Nephron progenitor cell (in vitro differentiated cells): ENCODE results near the gene CLASP1.

Source experiments
- DNase-seq: peaks from one replicate; pipeline ENCODE4 v3.0.0; 2021
- H3K27ac Mint-ChIP-seq: 2 replicates; pipeline ENCODE4 v1.8.0; 2021; ENCODE audit warnings: mild to moderate bottlenecking, moderate library complexity, mixed read lengths
- H3K27me3 Mint-ChIP-seq: 2 replicates; pipeline ENCODE4 v1.8.0; 2021; ENCODE audit warnings: mild to moderate bottlenecking, low read depth, mixed read lengths; ENCODE audit not compliant: poor library complexity
- H3K36me3 Mint-ChIP-seq: 2 replicates; pipeline ENCODE4 v1.8.0; 2021; ENCODE audit warnings: low read depth, mixed read lengths
- H3K4me1 Mint-ChIP-seq: 2 replicates; pipeline ENCODE4 v1.8.0; 2021; ENCODE audit warnings: mixed read lengths
- H3K4me3 Mint-ChIP-seq: 2 replicates; pipeline ENCODE4 v1.8.0; 2021; ENCODE audit warnings: mild to moderate bottlenecking, moderate library complexity, mixed read lengths
- H3K9me3 Mint-ChIP-seq: 2 replicates; pipeline ENCODE4 v1.8.0; 2021; ENCODE audit warnings: mild to moderate bottlenecking, moderate library complexity, mixed read lengths
- TF ChIP-seq, protein P1 (sequence below): fragments of 200-600 bp; sonication (generic); IDR thresholded peaks from 2 replicates; pipeline ENCODE4 v1.5.0; 2021; ENCODE audit warnings: antibody characterized with exemption

CLASP1 gene

DNA sequence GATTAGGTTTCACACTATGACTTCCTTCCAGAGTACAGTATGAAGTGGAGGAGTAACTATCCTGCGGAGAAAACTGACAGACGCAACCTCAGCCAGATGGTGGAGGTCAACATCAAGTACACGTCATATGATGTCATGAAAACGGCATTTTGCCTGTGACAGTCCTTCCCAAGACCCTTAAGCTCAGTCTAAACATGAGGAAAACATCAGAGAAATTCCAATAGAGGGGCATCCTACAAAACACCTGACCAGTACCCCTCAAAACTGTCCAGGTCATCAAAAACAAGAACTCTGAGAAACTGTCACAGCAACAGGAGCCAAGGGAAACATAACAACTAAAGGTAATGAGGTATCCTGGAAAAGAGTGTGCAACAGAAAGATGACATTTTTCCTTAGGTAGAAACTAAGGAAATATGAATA is 116.9 kb downstream of the CLASP1 start:
- no peaks in the 10 kb centered on the region for H3K9me3 Mint-ChIP-seq
- TF ChIP-seq, protein P1, sequence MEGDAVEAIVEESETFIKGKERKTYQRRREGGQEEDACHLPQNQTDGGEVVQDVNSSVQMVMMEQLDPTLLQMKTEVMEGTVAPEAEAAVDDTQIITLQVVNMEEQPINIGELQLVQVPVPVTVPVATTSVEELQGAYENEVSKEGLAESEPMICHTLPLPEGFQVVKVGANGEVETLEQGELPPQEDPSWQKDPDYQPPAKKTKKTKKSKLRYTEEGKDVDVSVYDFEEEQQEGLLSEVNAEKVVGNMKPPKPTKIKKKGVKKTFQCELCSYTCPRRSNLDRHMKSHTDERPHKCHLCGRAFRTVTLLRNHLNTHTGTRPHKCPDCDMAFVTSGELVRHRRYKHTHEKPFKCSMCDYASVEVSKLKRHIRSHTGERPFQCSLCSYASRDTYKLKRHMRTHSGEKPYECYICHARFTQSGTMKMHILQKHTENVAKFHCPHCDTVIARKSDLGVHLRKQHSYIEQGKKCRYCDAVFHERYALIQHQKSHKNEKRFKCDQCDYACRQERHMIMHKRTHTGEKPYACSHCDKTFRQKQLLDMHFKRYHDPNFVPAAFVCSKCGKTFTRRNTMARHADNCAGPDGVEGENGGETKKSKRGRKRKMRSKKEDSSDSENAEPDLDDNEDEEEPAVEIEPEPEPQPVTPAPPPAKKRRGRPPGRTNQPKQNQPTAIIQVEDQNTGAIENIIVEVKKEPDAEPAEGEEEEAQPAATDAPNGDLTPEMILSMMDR: no peak
- H3K27me3 Mint-ChIP-seq: peaks cover 3% of the 10 kb centered on the region
- peaks cover 5% of the 10 kb centered on the region for H3K36me3 Mint-ChIP-seq
- no peak for DNase-seq
- peak overlapping the region; percentile 60 for H3K4me3 Mint-ChIP-seq
- peak overlapping the region; percentile 86 for H3K27ac Mint-ChIP-seq
- peaks cover 71% of the 10 kb centered on the region for H3K4me1 Mint-ChIP-seq

- peaks cover under 1% of the 10 kb centered on the region for H3K27me3 Mint-ChIP-seq
- DNase-seq: peak; percentile 83
- H3K4me3 Mint-ChIP-seq: peak overlapping the region; percentile 91
- TF ChIP-seq, protein P1: no peak
- H3K27ac Mint-ChIP-seq: peak overlapping the region; percentile 100
- H3K9me3 Mint-ChIP-seq: no peaks in the 10 kb centered on the region
- H3K4me1 Mint-ChIP-seq: peaks cover 58% of the 10 kb centered on the region
- H3K36me3 Mint-ChIP-seq: peaks cover 9% of the 10 kb centered on the region
Observed at GRCh38 chr2:121530212-121530705, 119.0 kb downstream of the CLASP1 start.

GRCh38 chr2:121529439-121530211 is 119.6 kb downstream of the CLASP1 start:
- H3K27ac Mint-ChIP-seq: peak overlapping the region; percentile 100
- H3K4me3 Mint-ChIP-seq: peak overlapping the region; percentile 91
- TF ChIP-seq, protein P1: no peak
- DNase-seq: peak; percentile 81
- H3K27me3 Mint-ChIP-seq: no peaks in the 10 kb centered on the region
- peaks cover 7% of the 10 kb centered on the region for H3K36me3 Mint-ChIP-seq
- no peaks in the 10 kb centered on the region for H3K9me3 Mint-ChIP-seq
- peaks cover 54% of the 10 kb centered on the region for H3K4me1 Mint-ChIP-seq

GRCh38 chr2:121527009-121527682 is 122.1 kb downstream of the CLASP1 start:
- Mint-ChIP-seq H3K36me3 (peaks cover 11% of the 10 kb centered on the region), H3K27ac (no peak overlapping the region), H3K4me3 (no peak overlapping the region), H3K4me1 (peaks cover 29% of the 10 kb centered on the region), H3K9me3 (no peaks in the 10 kb centered on the region), H3K27me3 (no peaks in the 10 kb centered on the region)
- no peak for DNase-seq
- TF ChIP-seq, protein P1: no peak

DNA sequence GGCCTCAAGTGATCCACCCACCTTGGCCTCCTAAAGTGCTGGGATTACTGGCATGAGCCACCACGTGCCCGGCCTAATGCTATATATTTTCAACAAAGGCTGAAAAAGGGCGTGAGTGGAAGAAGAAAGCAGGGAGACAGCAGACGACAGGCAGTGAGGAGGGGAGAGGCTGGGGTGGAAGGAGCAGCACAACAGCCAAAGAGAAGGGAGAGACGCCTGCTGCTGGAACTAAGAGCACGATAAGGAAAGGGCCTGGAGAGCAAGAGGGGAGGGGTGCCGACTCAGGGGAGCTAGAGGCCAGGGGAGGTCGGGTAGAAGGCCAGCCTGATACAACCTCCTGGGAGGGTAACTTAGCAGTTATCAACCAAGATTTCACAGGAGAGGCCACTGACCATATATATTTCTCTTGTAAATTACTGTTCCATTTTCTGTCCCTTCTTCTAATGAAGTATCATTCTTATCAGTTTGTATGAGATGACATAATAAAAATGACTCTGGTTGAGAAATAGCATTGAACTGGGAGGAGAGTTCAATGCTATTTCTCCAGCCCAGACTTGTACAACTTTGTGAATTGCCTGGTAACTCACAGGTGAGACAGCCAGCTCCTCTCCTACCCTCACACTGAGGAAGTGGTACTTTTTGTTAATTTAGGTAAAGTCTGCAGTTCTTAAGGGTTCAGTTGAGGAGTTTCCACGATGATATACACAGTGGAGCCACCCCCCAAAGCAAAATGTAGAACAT is 124.4 kb downstream of the CLASP1 start:
- H3K36me3 Mint-ChIP-seq: peaks cover 11% of the 10 kb centered on the region
- H3K27me3 Mint-ChIP-seq: no peaks in the 10 kb centered on the region
- H3K9me3 Mint-ChIP-seq: no peaks in the 10 kb centered on the region
- peaks cover 18% of the 10 kb centered on the region for H3K4me1 Mint-ChIP-seq
- no peak for DNase-seq
- no peak overlapping the region for H3K4me3 Mint-ChIP-seq
- TF ChIP-seq, protein P1: no peak
- H3K27ac Mint-ChIP-seq: peak overlapping the region; percentile 31
